PC-9 (cell line): Measurements from ENCODE around the gene CELA3A. TPM values are rescaled to one million over a fixed set of nuclear protein-coding genes. Genes with fewer than 3 reads are reported as not detected.

ENCODE experiments used
- BruUV-seq: library from RNA; stranded (reverse); fragments of 400-500 nt; replicated peaks from 2 replicates; lab custom pipeline; 2021; lab: Mats Ljungman, UMichigan
- CTCF ChIA-PET: fragments of 300-600 bp; sonication (Branson Sonifier 250); formaldehyde crosslinking; loops from one replicate; lab custom pipeline; 2022; ENCODE audit warnings: antibody characterized with exemption; lab: Charles Lee
- POLR2A ChIA-PET: fragments of 300-600 bp; sonication (Branson Sonifier 250); formaldehyde crosslinking; loops from one replicate; lab custom pipeline; 2022; ENCODE audit warnings: antibody characterized with exemption; ENCODE audit not compliant: unreplicated experiment; lab: Charles Lee
- DNase-seq, 2 experiments: peaks; one replicate each; pipeline versions ENCODE4 v3.0.0 to v3.0.0-alpha.2; 2015 to 2022; ENCODE audit warnings: mixed read lengths in 1 of 2
- H2AFZ ChIP-seq: fragments of 200-600 bp; sonication (generic); 2 replicates; pipeline ENCODE4 v1.8.1; 2017; ENCODE audit warnings: antibody characterized with exemption
- H3F3A ChIP-seq: fragments of 200-600 bp; sonication (generic); 2 replicates; pipeline ENCODE4 v1.8.1; 2017; ENCODE audit warnings: antibody characterized with exemption, mild to moderate bottlenecking, low read depth; ENCODE audit not compliant: insufficient read depth
- H3K27ac ChIP-seq: fragments of 200-600 bp; sonication (generic); 2 replicates; pipeline ENCODE4 v1.6.1; 2016; ENCODE audit warnings: mixed run types
- H3K27me3 ChIP-seq: fragments of 200-600 bp; sonication (generic); 2 replicates; pipeline ENCODE4 v1.6.1; 2016; ENCODE audit warnings: low read depth, mixed run types; ENCODE audit not compliant: insufficient read depth
- H3K36me3 ChIP-seq: fragments of 200-600 bp; sonication (generic); 2 replicates; pipeline ENCODE4 v1.6.1; 2016; ENCODE audit warnings: low read depth, mixed run types
- H3K4me1 ChIP-seq: fragments of 200-600 bp; sonication (generic); replicated peaks from 2 replicates; pipeline ENCODE4 v1.6.1; 2016; ENCODE audit warnings: mixed run types; ENCODE audit not compliant: insufficient read depth
- H3K4me2 ChIP-seq: fragments of 200-600 bp; sonication (generic); 2 replicates; pipeline ENCODE4 v1.6.1; 2017; ENCODE audit warnings: mixed run types
- H3K4me3 ChIP-seq: fragments of 200-600 bp; sonication (generic); 2 replicates; pipeline ENCODE4 v1.6.1; 2016; ENCODE audit warnings: mixed run types
- H3K79me2 ChIP-seq: fragments of 200-600 bp; sonication (generic); 2 replicates; pipeline ENCODE4 v1.6.1; 2017; ENCODE audit warnings: low read depth, mixed run types
- H3K9me2 ChIP-seq: fragments of 200-600 bp; sonication (generic); 2 replicates; pipeline ENCODE4 v1.8.1; 2017; ENCODE audit warnings: mild to moderate bottlenecking; ENCODE audit not compliant: insufficient read depth
- H3K9me3 ChIP-seq: fragments of 200-600 bp; sonication (generic); 2 replicates; pipeline ENCODE4 v1.8.1; 2016; ENCODE audit warnings: low read depth; ENCODE audit not compliant: insufficient read depth
- H4K20me1 ChIP-seq: fragments of 200-600 bp; sonication (generic); 2 replicates; pipeline ENCODE4 v1.8.1; 2017; ENCODE audit not compliant: insufficient read depth
- EZH2 ChIP-seq: fragments of 200-600 bp; sonication (generic); IDR thresholded peaks from 2 replicates; pipeline ENCODE4 v1.8.0; 2017; ENCODE audit warnings: antibody characterized with exemption, low read depth
- intact Hi-C: fragments of 100-400 bp; cut with micrococcal nuclease; formaldehyde crosslinking; loops from one replicate; pipeline ENCODE4 v1.10.0; 2022; ENCODE audit not compliant: unreplicated experiment
- total RNA-seq: library from RNA; stranded (reverse); gene quantifications from 2 replicates; pipeline ENCODE4 v1.2.3, GENCODE V29; 2021
- TF ChIP-seq, protein P1 (sequence below): fragments of 200-600 bp; sonication (generic); conservative IDR thresholded peaks from 2 replicates; pipeline ENCODE4 v1.6.1; 2017; ENCODE audit warnings: mixed run types, antibody characterized with exemption, mild to moderate bottlenecking, moderate library complexity

CELA3A gene
- total RNA-seq, 1 experiment from 2014 or later, result not detected

GRCh38 chr1:22045604-22046228 lies 44.3 kb downstream of the CELA3A start:
- POLR2A ChIA-PET, result interaction anchor here (0.7 kb wide), 1 partner anchor 8 kb away, joined by 3 read pairs; no protein-coding TSS in a partner anchor
- Histone ChIP-seq H3F3A (peaks cover 28% of the 10 kb centered on the region), H3K27me3 (no peaks in the 10 kb centered on the region), H4K20me1 (no peaks in the 10 kb centered on the region), H3K9me2 (no peaks in the 10 kb centered on the region), H3K36me3 (no peaks in the 10 kb centered on the region), H3K4me2 (no peak overlapping the region), H3K9me3 (no peaks in the 10 kb centered on the region), H3K79me2 (no peaks in the 10 kb centered on the region), H3K4me1 (peaks cover 43% of the 10 kb centered on the region), H2AFZ (no peak overlapping the region), H3K27ac (peak overlapping the region; percentile 60), H3K4me3 (no peak overlapping the region)
- BruUV-seq, result no TSS peak
- CTCF ChIA-PET, result no interaction called here
- no peak for DNase-seq
- no peak for TF ChIP-seq EZH2
- TF ChIP-seq, protein P1, sequence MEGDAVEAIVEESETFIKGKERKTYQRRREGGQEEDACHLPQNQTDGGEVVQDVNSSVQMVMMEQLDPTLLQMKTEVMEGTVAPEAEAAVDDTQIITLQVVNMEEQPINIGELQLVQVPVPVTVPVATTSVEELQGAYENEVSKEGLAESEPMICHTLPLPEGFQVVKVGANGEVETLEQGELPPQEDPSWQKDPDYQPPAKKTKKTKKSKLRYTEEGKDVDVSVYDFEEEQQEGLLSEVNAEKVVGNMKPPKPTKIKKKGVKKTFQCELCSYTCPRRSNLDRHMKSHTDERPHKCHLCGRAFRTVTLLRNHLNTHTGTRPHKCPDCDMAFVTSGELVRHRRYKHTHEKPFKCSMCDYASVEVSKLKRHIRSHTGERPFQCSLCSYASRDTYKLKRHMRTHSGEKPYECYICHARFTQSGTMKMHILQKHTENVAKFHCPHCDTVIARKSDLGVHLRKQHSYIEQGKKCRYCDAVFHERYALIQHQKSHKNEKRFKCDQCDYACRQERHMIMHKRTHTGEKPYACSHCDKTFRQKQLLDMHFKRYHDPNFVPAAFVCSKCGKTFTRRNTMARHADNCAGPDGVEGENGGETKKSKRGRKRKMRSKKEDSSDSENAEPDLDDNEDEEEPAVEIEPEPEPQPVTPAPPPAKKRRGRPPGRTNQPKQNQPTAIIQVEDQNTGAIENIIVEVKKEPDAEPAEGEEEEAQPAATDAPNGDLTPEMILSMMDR, result no peak
- intact Hi-C loops, result no loop called here

- Histone ChIP-seq H3K79me2 (peaks cover 4% of the 10 kb centered on the region), H3F3A (peaks cover 21% of the 10 kb centered on the region), H3K27ac (peak overlapping the region; percentile 87), H3K27me3 (no peaks in the 10 kb centered on the region), H3K4me1 (peaks cover 31% of the 10 kb centered on the region), H3K4me2 (peak overlapping the region; percentile 53), H3K4me3 (no peak overlapping the region), H3K9me3 (no peaks in the 10 kb centered on the region), H2AFZ (peak overlapping the region; percentile 72; the same call in 1 of the 2 replicates), H4K20me1 (peaks cover 3% of the 10 kb centered on the region), H3K9me2 (no peaks in the 10 kb centered on the region), H3K36me3 (no peaks in the 10 kb centered on the region)
- peak in 1 of 2 experiments; percentile 67 for DNase-seq
- TF ChIP-seq EZH2, result no peak
- TF ChIP-seq, protein P1, result no peak
- POLR2A ChIA-PET, result no interaction called here
- CTCF ChIA-PET, result interaction anchor here (0.7 to 1.4 kb wide), 2 partner anchors 9 to 29 kb away, joined by 4 to 11 read pairs; no protein-coding TSS in a partner anchor
- no TSS peak for BruUV-seq
- intact Hi-C loops, result no loop called here
Observed at GRCh38 chr1:22048351-22049192, 47.1 kb downstream of the CELA3A start.

DNA sequence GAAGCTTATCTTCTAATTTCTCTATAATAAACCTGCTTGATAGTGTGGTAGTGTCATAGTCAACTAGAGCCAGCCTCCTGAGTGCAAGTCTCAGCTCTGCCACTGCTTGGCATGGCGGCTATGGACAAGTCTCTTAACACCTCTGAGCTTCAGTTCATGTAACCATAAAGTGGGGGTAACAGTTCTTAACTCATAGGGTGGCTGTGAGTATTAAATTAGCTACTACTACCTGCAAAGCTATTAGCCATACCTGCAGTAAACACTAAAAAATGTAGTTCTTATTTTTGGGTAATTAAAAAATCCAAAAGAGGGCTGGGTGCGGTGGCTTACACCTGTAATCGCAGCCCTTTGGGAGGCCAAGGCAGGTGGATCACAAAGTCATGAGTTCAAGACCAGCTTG lies 48.9 kb downstream of the CELA3A start:
- no peak for DNase-seq
- CTCF ChIA-PET, result no interaction called here
- intact Hi-C loops, result no loop called here
- Histone ChIP-seq H3K79me2 (peaks cover 19% of the 10 kb centered on the region), H3K4me3 (no peak overlapping the region), H3K4me1 (peaks cover 21% of the 10 kb centered on the region), H2AFZ (no peak overlapping the region), H3K36me3 (0 out of 2 replicates have a peak, but pooled peaks cover 4% of the 10 kb centered on the region), H4K20me1 (peaks cover 17% of the 10 kb centered on the region), H3K27ac (no peak overlapping the region), H3F3A (peaks cover 10% of the 10 kb centered on the region), H3K4me2 (no peak overlapping the region), H3K9me2 (no peaks in the 10 kb centered on the region), H3K27me3 (no peaks in the 10 kb centered on the region), H3K9me3 (no peaks in the 10 kb centered on the region)
- no TSS peak for BruUV-seq
- TF ChIP-seq EZH2, result no peak
- TF ChIP-seq, protein P1, result no peak
- POLR2A ChIA-PET, result no interaction called here
